Mesendoderm (in vitro differentiated cells): ENCODE measurements around the gene ZC3H15.
A peak's percentile ranks its signal among the peaks of the same experiment; 100 is the strongest.

Experiments
- DNase-seq: peaks from one replicate; pipeline ENCODE4 v3.0.0; 2013
- H2AK5ac ChIP-seq: 2 replicates; pipeline ENCODE4 v1.6.1; 2013; ENCODE audit warnings: low read length, inconsistent platforms
- H2BK120ac ChIP-seq: 2 replicates; pipeline ENCODE4 v1.6.1; 2013; ENCODE audit warnings: low read depth, mild to moderate bottlenecking, low read length, moderate library complexity, mixed read lengths
- H2BK15ac ChIP-seq: replicated peaks from 2 replicates; pipeline ENCODE4 v1.6.1; 2013; ENCODE audit warnings: low read depth, mild to moderate bottlenecking, moderate library complexity
- H2BK5ac ChIP-seq: 2 replicates; pipeline ENCODE4 v1.6.1; 2013; ENCODE audit warnings: low read length, inconsistent platforms
- H3K18ac ChIP-seq: 2 replicates; pipeline ENCODE4 v1.6.1; 2013; ENCODE audit warnings: mild to moderate bottlenecking, low read length, mixed read lengths
- H3K23ac ChIP-seq: one replicate; pipeline ENCODE4 v1.6.1; 2013; ENCODE audit warnings: low read length
- H3K27ac ChIP-seq: 2 replicates; pipeline ENCODE4 v1.5.1; 2013; ENCODE audit warnings: low read depth, mild to moderate bottlenecking, inconsistent platforms, low read length, moderate library complexity
- H3K27me3 ChIP-seq: 2 replicates; pipeline ENCODE4 v1.6.1; 2013; ENCODE audit warnings: low read length, control low read depth, mild to moderate bottlenecking, inconsistent platforms; ENCODE audit not compliant: insufficient read depth, poor library complexity
- H3K36me3 ChIP-seq: 2 replicates; pipeline ENCODE4 v1.6.1; 2013; ENCODE audit warnings: low read length, inconsistent platforms; ENCODE audit not compliant: control insufficient read depth, insufficient read depth
- H3K4ac ChIP-seq: one replicate; pipeline ENCODE4 v1.6.1; 2013; ENCODE audit warnings: low read depth, mild to moderate bottlenecking, low read length, moderate library complexity
- H3K4me1 ChIP-seq: 2 replicates; pipeline ENCODE4 v1.6.1; 2013; ENCODE audit warnings: low read depth, low read length, inconsistent platforms; ENCODE audit not compliant: control insufficient read depth
- H3K4me2 ChIP-seq: 2 replicates; pipeline ENCODE4 v1.6.1; 2013; ENCODE audit warnings: low read length
- H3K4me3 ChIP-seq: 2 replicates; pipeline ENCODE4 v1.5.1; 2013; ENCODE audit warnings: mild to moderate bottlenecking, low read length
- H3K56ac ChIP-seq: one replicate; pipeline ENCODE4 v1.6.1; 2013; ENCODE audit warnings: low read length
- H3K79me1 ChIP-seq: 2 replicates; pipeline ENCODE4 v1.6.1; 2013; ENCODE audit warnings: low read length, inconsistent platforms
- H3K79me2 ChIP-seq: 2 replicates; pipeline ENCODE4 v1.6.1; 2013; ENCODE audit warnings: mild to moderate bottlenecking, low read length; ENCODE audit not compliant: control insufficient read depth, insufficient read depth
- H3K9ac ChIP-seq: 2 replicates; pipeline ENCODE4 v1.6.1; 2013; ENCODE audit warnings: low read length, inconsistent platforms
- H4K5ac ChIP-seq: one replicate; pipeline ENCODE4 v1.6.1; 2013; ENCODE audit warnings: low read length
- H4K8ac ChIP-seq: one replicate; pipeline ENCODE4 v1.6.1; 2013; ENCODE audit warnings: low read depth, mild to moderate bottlenecking, control low read depth, low read length, moderate library complexity
- WGBS: extraction: QIAGEN DNeasy Blood & Tissue Kit; methylation state at CpG from one replicate; pipeline ENCODE4 v1.1.7; 2013; ENCODE audit warnings: low lambda C conversion rate, missing lambda C conversion rate; ENCODE audit not compliant: insufficient coverage; ENCODE audit errors: extremely low coverage; 5-methylcytosine and 5-hydroxymethylcytosine counted together

The ZC3H15 gene

GRCh38 chr2:186496401-186496800, 10.3 kb downstream of the ZC3H15 start:
- DNase-seq: no peak
- no CpG with 5 or more reads among the region's 7 CpGs for WGBS
- Histone ChIP-seq H2BK15ac (no peak overlapping the region), H2BK5ac (no peak overlapping the region), H3K4ac (no peak overlapping the region), H3K4me2 (no peak overlapping the region), H3K9ac (no peak overlapping the region), H3K23ac (no peak overlapping the region), H2BK120ac (no peak overlapping the region), H3K36me3 (peaks cover 2% of the 10 kb centered on the region), H2AK5ac (no peak overlapping the region), H3K27me3 (no peaks in the 10 kb centered on the region), H3K27ac (no peak overlapping the region), H3K4me3 (no peak overlapping the region), H4K8ac (no peak overlapping the region), H3K79me1 (peaks cover 8% of the 10 kb centered on the region), H3K4me1 (no peaks in the 10 kb centered on the region), H3K56ac (no peak overlapping the region), H3K18ac (no peak overlapping the region), H3K79me2 (peaks cover 31% of the 10 kb centered on the region), H4K5ac (no peak overlapping the region)

DNA sequence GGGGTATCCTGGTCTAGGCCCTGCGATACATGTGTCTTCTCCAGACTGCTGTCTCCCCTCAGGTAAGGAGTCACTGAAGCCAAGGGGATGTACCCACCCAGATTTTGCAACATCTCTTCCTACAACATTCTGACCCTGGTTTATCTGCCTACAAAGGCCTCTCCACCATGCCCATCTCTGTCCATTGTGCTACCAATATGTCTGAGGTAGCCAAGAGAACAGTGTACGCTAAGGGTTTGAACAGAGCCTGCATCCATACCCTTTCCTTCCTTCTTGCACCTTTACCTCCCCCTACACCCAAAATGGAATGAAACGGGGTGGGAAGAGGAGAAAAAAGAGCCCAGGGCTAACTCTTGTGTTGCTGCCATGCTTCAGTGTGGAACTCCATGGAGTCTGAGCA, 11.9 kb downstream of the ZC3H15 start:
- peaks cover 8% of the 10 kb centered on the region for H3K79me1 ChIP-seq
- DNase-seq: no peak
- no peak overlapping the region for H2AK5ac ChIP-seq
- no peak overlapping the region for H2BK15ac ChIP-seq
- no peak overlapping the region for H3K4me2 ChIP-seq
- no CpG with 5 or more reads among the region's 3 CpGs for WGBS
- no peak overlapping the region for H3K9ac ChIP-seq
- no peak overlapping the region for H2BK5ac ChIP-seq
- no peak overlapping the region for H3K23ac ChIP-seq
- H3K36me3 ChIP-seq: peaks cover 2% of the 10 kb centered on the region
- no peak overlapping the region for H3K4me3 ChIP-seq
- H3K4ac ChIP-seq: no peak overlapping the region
- H3K56ac ChIP-seq: no peak overlapping the region
- H3K27me3 ChIP-seq: no peaks in the 10 kb centered on the region
- H2BK120ac ChIP-seq: no peak overlapping the region
- no peaks in the 10 kb centered on the region for H3K4me1 ChIP-seq
- H3K18ac ChIP-seq: no peak overlapping the region
- no peak overlapping the region for H4K5ac ChIP-seq
- no peak overlapping the region for H4K8ac ChIP-seq
- H3K79me2 ChIP-seq: peaks cover 21% of the 10 kb centered on the region
- H3K27ac ChIP-seq: no peak overlapping the region

DNA sequence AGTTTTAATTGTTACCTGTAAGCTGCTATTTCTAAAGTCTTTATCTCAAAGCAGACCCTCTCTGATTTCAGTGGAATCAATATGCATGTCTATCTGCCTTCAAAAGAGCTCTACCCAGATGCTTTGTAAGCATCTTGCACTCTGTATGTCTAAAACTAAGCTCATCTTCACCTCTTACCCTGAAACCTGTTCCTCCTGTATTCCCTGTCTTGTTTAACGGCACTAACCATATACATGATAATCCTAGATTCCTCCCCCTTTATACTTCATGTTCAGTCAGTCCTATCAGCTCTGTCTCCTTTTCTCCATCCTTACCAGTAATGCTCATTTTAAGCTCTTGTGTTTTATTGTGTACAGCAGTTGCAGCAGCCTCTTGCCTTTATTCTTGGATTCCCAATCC, 12.8 kb downstream of the ZC3H15 start:
- no peak overlapping the region for H3K4me2 ChIP-seq
- no peak for DNase-seq
- no peak overlapping the region for H2BK120ac ChIP-seq
- H3K36me3 ChIP-seq: peaks cover 2% of the 10 kb centered on the region
- H4K5ac ChIP-seq: no peak overlapping the region
- H3K27me3 ChIP-seq: no peaks in the 10 kb centered on the region
- H3K4me1 ChIP-seq: no peaks in the 10 kb centered on the region
- no peak overlapping the region for H3K18ac ChIP-seq
- no peak overlapping the region for H3K9ac ChIP-seq
- no CpG with 5 or more reads among the region's 1 CpG for WGBS
- H3K27ac ChIP-seq: no peak overlapping the region
- H3K4me3 ChIP-seq: no peak overlapping the region
- no peak overlapping the region for H3K4ac ChIP-seq
- H3K23ac ChIP-seq: no peak overlapping the region
- H3K56ac ChIP-seq: no peak overlapping the region
- peaks cover 12% of the 10 kb centered on the region for H3K79me2 ChIP-seq
- no peak overlapping the region for H2AK5ac ChIP-seq
- H3K79me1 ChIP-seq: peaks cover 8% of the 10 kb centered on the region
- no peak overlapping the region for H2BK15ac ChIP-seq
- H4K8ac ChIP-seq: no peak overlapping the region
- no peak overlapping the region for H2BK5ac ChIP-seq

DNA sequence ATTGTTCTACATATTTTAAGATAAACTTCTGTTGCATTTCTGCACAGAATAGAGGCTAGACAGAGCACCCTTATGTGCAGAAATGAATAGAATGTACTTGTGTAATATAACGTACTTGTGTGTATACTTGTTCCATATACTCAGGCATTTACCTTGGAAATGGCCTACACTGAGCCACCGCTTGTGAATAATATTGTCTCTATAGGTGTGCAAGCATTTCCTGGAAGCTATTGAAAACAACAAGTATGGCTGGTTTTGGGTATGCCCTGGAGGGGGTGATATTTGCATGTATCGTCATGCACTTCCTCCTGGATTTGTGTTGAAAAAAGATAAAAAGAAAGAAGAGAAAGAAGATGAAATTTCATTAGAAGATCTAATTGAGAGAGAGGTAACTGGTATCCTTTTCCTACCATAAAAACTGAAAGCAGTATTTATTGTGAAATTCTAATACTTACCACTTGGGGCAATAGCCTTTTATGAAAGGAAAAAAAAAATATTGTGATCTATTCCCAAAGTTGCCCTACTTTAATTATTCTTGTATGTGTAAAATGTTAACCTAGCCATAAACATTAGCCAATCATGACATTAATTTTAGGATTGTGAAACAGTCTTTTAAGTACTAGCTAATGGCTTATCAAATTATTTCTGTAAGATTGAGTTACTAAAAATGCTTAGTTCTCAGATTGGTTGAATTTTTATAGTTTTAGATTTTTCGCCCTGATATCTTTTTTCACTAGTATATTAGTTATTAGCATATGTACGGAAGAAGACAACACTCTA, 18.0 kb downstream of the ZC3H15 start:
- Histone ChIP-seq H3K18ac (no peak overlapping the region), H3K4me1 (no peaks in the 10 kb centered on the region), H4K8ac (no peak overlapping the region), H3K79me1 (peaks cover 2% of the 10 kb centered on the region), H3K4me2 (no peak overlapping the region), H2BK5ac (no peak overlapping the region), H3K27ac (no peak overlapping the region), H3K23ac (no peak overlapping the region), H4K5ac (no peak overlapping the region), H3K56ac (no peak overlapping the region), H3K9ac (no peak overlapping the region), H2AK5ac (no peak overlapping the region), H2BK15ac (no peak overlapping the region), H3K79me2 (peaks cover 2% of the 10 kb centered on the region), H3K4ac (no peak overlapping the region), H3K27me3 (no peaks in the 10 kb centered on the region), H3K36me3 (peaks cover 5% of the 10 kb centered on the region), H2BK120ac (no peak overlapping the region), H3K4me3 (no peak overlapping the region)
- DNase-seq: peak; percentile 24
- WGBS: no CpG with 5 or more reads among the region's 5 CpGs

- Histone ChIP-seq H3K18ac (no peak overlapping the region), H3K27me3 (no peaks in the 10 kb centered on the region), H2BK15ac (no peak overlapping the region), H3K4me3 (no peak overlapping the region), H2AK5ac (no peak overlapping the region), H3K56ac (no peak overlapping the region), H4K5ac (no peak overlapping the region), H3K79me1 (peaks cover 2% of the 10 kb centered on the region), H4K8ac (no peak overlapping the region), H2BK5ac (no peak overlapping the region), H3K23ac (no peak overlapping the region), H2BK120ac (no peak overlapping the region), H3K36me3 (peaks cover 5% of the 10 kb centered on the region), H3K79me2 (no peaks in the 10 kb centered on the region), H3K27ac (no peak overlapping the region), H3K4ac (no peak overlapping the region), H3K4me2 (no peak overlapping the region), H3K9ac (no peak overlapping the region), H3K4me1 (no peaks in the 10 kb centered on the region)
- no peak for DNase-seq
- WGBS: no CpG with 5 or more reads among the region's 3 CpGs
These were observed 22.2 kb downstream of the ZC3H15 start for GRCh38 chr2:186508263-186508662.

DNA sequence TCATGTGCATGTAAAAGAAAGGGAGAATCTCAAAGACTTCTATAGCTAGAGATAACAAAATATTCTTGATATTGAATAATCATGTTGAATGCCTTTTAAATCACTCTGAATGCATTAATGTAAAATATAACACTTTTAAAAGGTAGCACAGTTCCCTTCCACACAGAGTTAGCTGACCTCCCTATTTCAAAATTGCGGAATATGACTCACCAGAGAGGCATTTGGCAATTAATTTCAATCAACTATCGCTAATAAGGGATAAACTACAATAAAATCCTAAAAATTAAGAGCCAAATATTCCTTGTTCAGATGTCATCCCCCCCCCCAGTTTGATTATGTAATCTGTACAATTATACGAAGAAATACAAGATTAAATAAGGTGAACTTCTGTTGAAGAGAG, 29.3 kb downstream of the ZC3H15 start:
- Histone ChIP-seq H3K4me2 (no peak overlapping the region), H2BK120ac (no peak overlapping the region), H3K79me2 (no peaks in the 10 kb centered on the region), H3K9ac (no peak overlapping the region), H3K4ac (no peak overlapping the region), H3K4me1 (no peaks in the 10 kb centered on the region), H3K27ac (no peak overlapping the region), H3K79me1 (no peaks in the 10 kb centered on the region), H3K56ac (no peak overlapping the region), H3K36me3 (no peaks in the 10 kb centered on the region), H4K8ac (no peak overlapping the region), H3K18ac (no peak overlapping the region), H3K27me3 (no peaks in the 10 kb centered on the region), H2AK5ac (no peak overlapping the region), H3K23ac (no peak overlapping the region), H2BK15ac (no peak overlapping the region), H2BK5ac (no peak overlapping the region), H3K4me3 (no peak overlapping the region), H4K5ac (no peak overlapping the region)
- no CpG with 5 or more reads among the region's 3 CpGs for WGBS
- DNase-seq: no peak
